ENCODE results near the gene CROCC2. TPM values are rescaled to one million over a fixed set of nuclear protein-coding genes. Genes with fewer than 3 reads are reported as not detected.

Gene CROCC2
- total and polyA plus RNA-seq, 10 of the 15 experiments (the other 5 are each of a cell fraction or from before 2014, with no cell fraction given): not detected

GRCh38 chr2:240895656-240896388, 10.3 kb upstream of the CROCC2 start, which contains the start of gene MAB21L4 (continued):
- TF ChIP-seq NR2F1 (conservative IDR thresholded peaks at IDR 0.05): no peak

- H3K36me3 ChIP-seq (ENCODE audit: control insufficient read depth in 2 of 2, insufficient read depth in 2 of 2, low read length in 1 of 2): no peaks in the 10 kb centered on the region
- WGBS (ENCODE audit: insufficient coverage, insufficient replicate concordance, low lambda C conversion rate, missing lambda C conversion rate): 13% methylated on average over 7 of the region's 7 CpGs
- H3K9me3 ChIP-seq (replicated peaks; ENCODE audit: control insufficient read depth, insufficient read depth, low read length): no peaks in the 10 kb centered on the region
- CTCF ChIA-PET: no interaction called here
- no peaks in the 10 kb centered on the region for H3K79me2 ChIP-seq (ENCODE audit: control insufficient read depth, insufficient read depth, low read length)
- H3K27ac ChIP-seq (ENCODE audit: control insufficient read depth, insufficient read depth): no peak overlapping the region
- H3K4me3 ChIP-seq: no peak overlapping the region
- RAD21 ChIA-PET (ENCODE audit: unreplicated experiment): interaction anchor here (0.6 kb wide), 1 partner anchor 17 kb away, joined by 3 read pairs; no protein-coding TSS in a partner anchor
- intact Hi-C loops (cut with micrococcal nuclease; ENCODE audit: unreplicated experiment): no loop called here
- H2AFZ ChIP-seq (ENCODE audit: control insufficient read depth, low read depth, low read length): no peak overlapping the region
- H3K9ac ChIP-seq (ENCODE audit: control insufficient read depth, insufficient read depth, low read length): no peak overlapping the region
- no peak for DNase-seq (ENCODE audit: low read depth, low spot score)
- H3K27me3 ChIP-seq (replicated peaks in 1 of 2; ENCODE audit: control insufficient read depth in 2 of 2, insufficient read depth in 2 of 2, low read length in 1 of 2): no peaks in the 10 kb centered on the region
- SMC1A ChIA-PET (ENCODE audit: uncharacterized antibody, unreplicated experiment): no interaction called here
- in situ Hi-C loops (cut with MboI): no loop called here
- no peaks in the 10 kb centered on the region for H4K20me1 ChIP-seq (ENCODE audit: control insufficient read depth, insufficient read depth)
- ATAC-seq: no peak
- H3K4me1 ChIP-seq (ENCODE audit: control insufficient read depth, insufficient read depth, low read length): no peaks in the 10 kb centered on the region
- BruUV-seq (replicated peaks): no TSS peak
- no peak overlapping the region for H3K4me2 ChIP-seq (ENCODE audit: control insufficient read depth, insufficient read depth)
- POLR2A ChIA-PET: interaction anchor here (1.4 kb wide), 1 partner anchor 16 kb away, joined by 3 read pairs; no protein-coding TSS in a partner anchor
- FAIRE-seq: no peak
- TF ChIP-seq RELB (IDR thresholded peaks at IDR 0.05; ENCODE audit: low read depth) (no peak), ATF3 (IDR thresholded peaks at IDR 0.05; ENCODE audit: borderline replicate concordance, extremely low read depth, low read depth, low read length) (no peak), ZBTB4 (CRISPR knock-in tag; IDR thresholded peaks at IDR 0.05) (no peak), HDAC6 (IDR thresholded peaks at IDR 0.05; ENCODE audit: unreplicated experiment) (no peak), MEF2B (IDR thresholded peaks at IDR 0.05; ENCODE audit: partially characterized antibody, poor library complexity, severe bottlenecking) (no peak), IRF4 (IDR thresholded peaks at IDR 0.05; ENCODE audit: low read depth, low read length) (no peak), TCF3 (IDR thresholded peaks at IDR 0.05; ENCODE audit: borderline replicate concordance, insufficient read depth, low read depth, low read length) (no peak), SMARCA5 (IDR thresholded peaks at IDR 0.05) (no peak), DPF2 (IDR thresholded peaks at IDR 0.05) (no peak), CEBPZ (IDR thresholded peaks at IDR 0.05; ENCODE audit: low read depth, low read length) (no peak), RB1 (IDR thresholded peaks at IDR 0.05; ENCODE audit: borderline replicate concordance) (no peak), ZNF207 (IDR thresholded peaks at IDR 0.05; ENCODE audit: borderline replicate concordance) (no peak)
Measured at GRCh38 chr2:240896394-240896793, 9.7 kb upstream of the CROCC2 start.

All from GM12878 (cell line).